Neural cell (in vitro differentiated cells): ENCODE results near the gene PVALEF. TPM values are rescaled to one million over a fixed set of nuclear protein-coding genes. Genes with fewer than 3 reads are reported as not detected.

Source experiments
- H2AFZ ChIP-seq: fragments of 200-600, 300-800 bp; sonication (generic), shearing (Covaris generic); 2 replicates; pipeline ENCODE4 v1.6.0; 2014; ENCODE audit warnings: low read depth, mild to moderate bottlenecking, antibody characterized with exemption, low read length, moderate library complexity
- H3F3A ChIP-seq: fragments of 200-600 bp; shearing (Covaris generic); 2 replicates; pipeline ENCODE4 v1.6.1; 2016; ENCODE audit warnings: mild to moderate bottlenecking, moderate library complexity, mixed read lengths, antibody characterized with exemption, low read length; ENCODE audit not compliant: insufficient read depth, poor library complexity, severe bottlenecking
- H3K27ac ChIP-seq: fragments of 200-600, 300-800 bp; sonication (generic), shearing (Covaris generic); 2 replicates; pipeline ENCODE4 v1.5.1; 2014; ENCODE audit warnings: mild to moderate bottlenecking, low read length, moderate library complexity
- H3K27me3 ChIP-seq: fragments of 300-800, 200-600 bp; sonication (generic), shearing (Covaris generic); 2 replicates; pipeline ENCODE4 v1.6.0; 2014; ENCODE audit warnings: mild to moderate bottlenecking, low read depth, low read length, moderate library complexity; ENCODE audit not compliant: insufficient read depth
- H3K36me3 ChIP-seq: fragments of 300-800, 200-600 bp; sonication (generic), shearing (Covaris generic); 2 replicates; pipeline ENCODE4 v1.5.1; 2014; ENCODE audit warnings: mild to moderate bottlenecking, antibody characterized with exemption, low read length, moderate library complexity; ENCODE audit not compliant: insufficient read depth
- H3K4me2 ChIP-seq: fragments of 300-800, 200-600 bp; sonication (generic), shearing (Covaris generic); 2 replicates; pipeline ENCODE4 v1.6.0; 2014; ENCODE audit warnings: mild to moderate bottlenecking, low read length
- H3K4me3 ChIP-seq: fragments of 300-800, 200-600 bp; sonication (generic), shearing (Covaris generic); 2 replicates; pipeline ENCODE4 v1.5.1; 2014; ENCODE audit warnings: mild to moderate bottlenecking, low read length, moderate library complexity
- H3K79me2 ChIP-seq: fragments of 200-600 bp; shearing (Covaris generic); replicated peaks from 2 replicates; pipeline ENCODE4 v1.6.0; 2014; ENCODE audit warnings: mild to moderate bottlenecking, low read length, moderate library complexity; ENCODE audit not compliant: insufficient read depth
- H3K9ac ChIP-seq: fragments of 300-800, 200-600 bp; sonication (generic), shearing (Covaris generic); 2 replicates; pipeline ENCODE4 v1.6.1; 2016; ENCODE audit warnings: mild to moderate bottlenecking, low read length, mixed read lengths
- H3K9me2 ChIP-seq: fragments of 200-600 bp; shearing (Covaris generic); 2 replicates; pipeline ENCODE4 v1.6.1; 2016; ENCODE audit warnings: mild to moderate bottlenecking, low read length, mixed read lengths; ENCODE audit not compliant: insufficient read depth
- H3K9me3 ChIP-seq: fragments of 200-600, 300-800 bp; sonication (generic), shearing (Covaris generic); 2 replicates; pipeline ENCODE4 v1.6.1; 2016; ENCODE audit warnings: mild to moderate bottlenecking, mixed run types, low read length, moderate library complexity, mixed read lengths
- H4K20me1 ChIP-seq: fragments of 200-600 bp; shearing (Covaris generic); 2 replicates; pipeline ENCODE4 v1.6.1; 2016; ENCODE audit warnings: mild to moderate bottlenecking, mixed run types; ENCODE audit not compliant: insufficient read depth
- EP300 ChIP-seq: fragments of 450-650 bp; conservative IDR thresholded peaks from 2 replicates; pipeline ENCODE4 v1.6.1; 2014; ENCODE audit warnings: antibody characterized with exemption, mild to moderate bottlenecking, moderate library complexity; ENCODE audit not compliant: poor library complexity, severe bottlenecking
- EZH2 ChIP-seq: fragments of 200-600, 300-800 bp; shearing (Covaris generic), sonication (generic); IDR thresholded peaks from 2 replicates; pipeline ENCODE4 v1.6.1; 2014; ENCODE audit warnings: antibody characterized with exemption, low read length, borderline replicate concordance, mild to moderate bottlenecking; ENCODE audit not compliant: insufficient read depth, poor library complexity, severe bottlenecking
- MXI1 ChIP-seq: fragments of 450-650 bp; conservative IDR thresholded peaks from 2 replicates; pipeline ENCODE4 v1.6.1; 2014; ENCODE audit warnings: antibody characterized with exemption, mild to moderate bottlenecking; ENCODE audit not compliant: poor library complexity, severe bottlenecking
- POLR2AphosphoS5 ChIP-seq: IDR thresholded peaks from 2 replicates; pipeline ENCODE4 v1.6.1; 2012
- RAD21 ChIP-seq: fragments of 450-650 bp; conservative IDR thresholded peaks from 2 replicates; pipeline ENCODE4 v1.6.1; 2014; ENCODE audit warnings: antibody characterized with exemption, mild to moderate bottlenecking, moderate library complexity
- SMC3 ChIP-seq: fragments of 450-650 bp; conservative IDR thresholded peaks from 2 replicates; pipeline ENCODE4 v1.6.1; 2014; ENCODE audit warnings: antibody characterized with exemption, mild to moderate bottlenecking, moderate library complexity; ENCODE audit not compliant: poor library complexity
- TAF1 ChIP-seq: IDR thresholded peaks from 2 replicates; pipeline ENCODE4 v1.6.1; 2012; ENCODE audit warnings: low read depth
- polyA plus RNA-seq: library from polyadenylated mRNA; depleted of rRNA; stranded (reverse); fragments of >200 nt; gene quantifications from 2 replicates; pipeline ENCODE4 v1.2.3, GENCODE V29; 2014
- TF ChIP-seq, protein P1 (sequence below): fragments of 450-650 bp; IDR thresholded peaks from 2 replicates; pipeline ENCODE4 v1.5.1; 2014; ENCODE audit warnings: antibody characterized with exemption, mild to moderate bottlenecking, moderate library complexity; ENCODE audit not compliant: poor library complexity, severe bottlenecking
- TF ChIP-seq, protein P2 (sequence below): IDR thresholded peaks from 2 replicates; pipeline ENCODE4 v1.6.1; 2012; ENCODE audit warnings: borderline replicate concordance

Gene PVALEF
- polyA plus RNA-seq, 1 donor from 2014 or later: not detected

GRCh38 chr17:81207610-81208581 is 42.6 kb downstream of the PVALEF start:
- no peaks in the 10 kb centered on the region for H3K9me3 ChIP-seq
- no peaks in the 10 kb centered on the region for H3K27me3 ChIP-seq
- H3K27ac ChIP-seq: no peak overlapping the region
- H3K4me2 ChIP-seq: no peak overlapping the region
- no peaks in the 10 kb centered on the region for H3K36me3 ChIP-seq
- H2AFZ ChIP-seq: no peak overlapping the region
- H4K20me1 ChIP-seq: no peaks in the 10 kb centered on the region
- H3K9me2 ChIP-seq: no peaks in the 10 kb centered on the region
- no peak for TF ChIP-seq POLR2AphosphoS5
- H3F3A ChIP-seq: no peaks in the 10 kb centered on the region
- H3K9ac ChIP-seq: no peak overlapping the region
- H3K79me2 ChIP-seq: no peaks in the 10 kb centered on the region
- no peak overlapping the region for H3K4me3 ChIP-seq

DNA sequence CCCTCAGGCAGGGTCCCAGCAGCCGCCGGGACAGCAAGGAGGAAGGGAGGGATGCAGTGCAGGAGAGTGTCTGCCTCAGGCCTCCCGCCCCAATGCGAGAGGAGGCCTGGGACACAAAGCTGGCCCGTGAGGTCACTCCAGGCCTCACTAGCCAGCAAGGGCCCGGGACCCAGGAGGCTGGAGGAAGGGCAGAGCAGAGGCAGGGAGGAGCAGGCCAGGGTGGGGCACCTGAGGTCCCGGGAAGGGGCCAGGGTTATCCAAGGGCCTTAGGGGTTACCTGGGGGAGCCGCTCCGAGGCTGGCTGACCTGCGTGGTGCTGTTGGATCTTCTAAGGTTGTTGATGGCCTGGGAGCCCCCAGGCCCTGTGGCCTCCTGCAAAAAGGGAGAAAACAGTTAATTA is 43.3 kb downstream of the PVALEF start:
- H3K79me2 ChIP-seq: no peaks in the 10 kb centered on the region
- H3K4me2 ChIP-seq: no peak overlapping the region
- no peaks in the 10 kb centered on the region for H3K36me3 ChIP-seq
- no peaks in the 10 kb centered on the region for H3K9me3 ChIP-seq
- no peaks in the 10 kb centered on the region for H4K20me1 ChIP-seq
- no peak for TF ChIP-seq EP300
- no peak for TF ChIP-seq POLR2AphosphoS5
- no peak for TF ChIP-seq RAD21
- TF ChIP-seq MXI1: no peak
- TF ChIP-seq EZH2: no peak
- no peaks in the 10 kb centered on the region for H3K9me2 ChIP-seq
- no peaks in the 10 kb centered on the region for H3K27me3 ChIP-seq
- H3K27ac ChIP-seq: no peak overlapping the region
- H3F3A ChIP-seq: no peaks in the 10 kb centered on the region
- no peak overlapping the region for H3K9ac ChIP-seq
- H3K4me3 ChIP-seq: no peak overlapping the region
- H2AFZ ChIP-seq: no peak overlapping the region

GRCh38 chr17:81209141-81209540 is 43.8 kb downstream of the PVALEF start:
- no peaks in the 10 kb centered on the region for H3K27me3 ChIP-seq
- H3F3A ChIP-seq: no peaks in the 10 kb centered on the region
- no peaks in the 10 kb centered on the region for H3K9me2 ChIP-seq
- H3K36me3 ChIP-seq: no peaks in the 10 kb centered on the region
- H4K20me1 ChIP-seq: no peaks in the 10 kb centered on the region
- no peak overlapping the region for H3K4me3 ChIP-seq
- H3K79me2 ChIP-seq: no peaks in the 10 kb centered on the region
- H3K9me3 ChIP-seq: no peaks in the 10 kb centered on the region
- no peak overlapping the region for H2AFZ ChIP-seq
- no peak for TF ChIP-seq EZH2
- H3K4me2 ChIP-seq: no peak overlapping the region
- H3K27ac ChIP-seq: no peak overlapping the region
- H3K9ac ChIP-seq: no peak overlapping the region

GRCh38 chr17:81210466-81210865 is 45.2 kb downstream of the PVALEF start:
- no peaks in the 10 kb centered on the region for H3K9me2 ChIP-seq
- no peaks in the 10 kb centered on the region for H3K27me3 ChIP-seq
- H3K36me3 ChIP-seq: no peaks in the 10 kb centered on the region
- TF ChIP-seq EZH2 (no peak), TAF1 (no peak), MXI1 (no peak), RAD21 (no peak), SMC3 (no peak), EP300 (no peak), POLR2AphosphoS5 (no peak)
- TF ChIP-seq, protein P1, sequence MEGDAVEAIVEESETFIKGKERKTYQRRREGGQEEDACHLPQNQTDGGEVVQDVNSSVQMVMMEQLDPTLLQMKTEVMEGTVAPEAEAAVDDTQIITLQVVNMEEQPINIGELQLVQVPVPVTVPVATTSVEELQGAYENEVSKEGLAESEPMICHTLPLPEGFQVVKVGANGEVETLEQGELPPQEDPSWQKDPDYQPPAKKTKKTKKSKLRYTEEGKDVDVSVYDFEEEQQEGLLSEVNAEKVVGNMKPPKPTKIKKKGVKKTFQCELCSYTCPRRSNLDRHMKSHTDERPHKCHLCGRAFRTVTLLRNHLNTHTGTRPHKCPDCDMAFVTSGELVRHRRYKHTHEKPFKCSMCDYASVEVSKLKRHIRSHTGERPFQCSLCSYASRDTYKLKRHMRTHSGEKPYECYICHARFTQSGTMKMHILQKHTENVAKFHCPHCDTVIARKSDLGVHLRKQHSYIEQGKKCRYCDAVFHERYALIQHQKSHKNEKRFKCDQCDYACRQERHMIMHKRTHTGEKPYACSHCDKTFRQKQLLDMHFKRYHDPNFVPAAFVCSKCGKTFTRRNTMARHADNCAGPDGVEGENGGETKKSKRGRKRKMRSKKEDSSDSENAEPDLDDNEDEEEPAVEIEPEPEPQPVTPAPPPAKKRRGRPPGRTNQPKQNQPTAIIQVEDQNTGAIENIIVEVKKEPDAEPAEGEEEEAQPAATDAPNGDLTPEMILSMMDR: no peak
- TF ChIP-seq, protein P2, sequence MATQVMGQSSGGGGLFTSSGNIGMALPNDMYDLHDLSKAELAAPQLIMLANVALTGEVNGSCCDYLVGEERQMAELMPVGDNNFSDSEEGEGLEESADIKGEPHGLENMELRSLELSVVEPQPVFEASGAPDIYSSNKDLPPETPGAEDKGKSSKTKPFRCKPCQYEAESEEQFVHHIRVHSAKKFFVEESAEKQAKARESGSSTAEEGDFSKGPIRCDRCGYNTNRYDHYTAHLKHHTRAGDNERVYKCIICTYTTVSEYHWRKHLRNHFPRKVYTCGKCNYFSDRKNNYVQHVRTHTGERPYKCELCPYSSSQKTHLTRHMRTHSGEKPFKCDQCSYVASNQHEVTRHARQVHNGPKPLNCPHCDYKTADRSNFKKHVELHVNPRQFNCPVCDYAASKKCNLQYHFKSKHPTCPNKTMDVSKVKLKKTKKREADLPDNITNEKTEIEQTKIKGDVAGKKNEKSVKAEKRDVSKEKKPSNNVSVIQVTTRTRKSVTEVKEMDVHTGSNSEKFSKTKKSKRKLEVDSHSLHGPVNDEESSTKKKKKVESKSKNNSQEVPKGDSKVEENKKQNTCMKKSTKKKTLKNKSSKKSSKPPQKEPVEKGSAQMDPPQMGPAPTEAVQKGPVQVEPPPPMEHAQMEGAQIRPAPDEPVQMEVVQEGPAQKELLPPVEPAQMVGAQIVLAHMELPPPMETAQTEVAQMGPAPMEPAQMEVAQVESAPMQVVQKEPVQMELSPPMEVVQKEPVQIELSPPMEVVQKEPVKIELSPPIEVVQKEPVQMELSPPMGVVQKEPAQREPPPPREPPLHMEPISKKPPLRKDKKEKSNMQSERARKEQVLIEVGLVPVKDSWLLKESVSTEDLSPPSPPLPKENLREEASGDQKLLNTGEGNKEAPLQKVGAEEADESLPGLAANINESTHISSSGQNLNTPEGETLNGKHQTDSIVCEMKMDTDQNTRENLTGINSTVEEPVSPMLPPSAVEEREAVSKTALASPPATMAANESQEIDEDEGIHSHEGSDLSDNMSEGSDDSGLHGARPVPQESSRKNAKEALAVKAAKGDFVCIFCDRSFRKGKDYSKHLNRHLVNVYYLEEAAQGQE: no peak
- H3K9me3 ChIP-seq: no peaks in the 10 kb centered on the region
- H4K20me1 ChIP-seq: no peaks in the 10 kb centered on the region
- H3K4me3 ChIP-seq: no peak overlapping the region
- H2AFZ ChIP-seq: no peak overlapping the region
- H3K4me2 ChIP-seq: no peak overlapping the region
- no peak overlapping the region for H3K27ac ChIP-seq
- no peaks in the 10 kb centered on the region for H3K79me2 ChIP-seq
- H3K9ac ChIP-seq: no peak overlapping the region
- H3F3A ChIP-seq: no peaks in the 10 kb centered on the region
